HFFc6 (cell line): ENCODE measurements around the gene PYGB. TPM values are rescaled to one million over a fixed set of nuclear protein-coding genes. Genes with fewer than 3 reads are reported as not detected.
A peak's percentile ranks its signal among the peaks of the same experiment; 100 is the strongest.

Experiments
- DNase-seq: peaks from one replicate; pipeline ENCODE4 v3.0.0-alpha.2; 2018
- H3K27ac Mint-ChIP-seq: 2 replicates; pipeline ENCODE4 v1.8.0; 2020; ENCODE audit warnings: mild to moderate bottlenecking, mixed read lengths
- H3K27me3 Mint-ChIP-seq: 2 replicates; pipeline ENCODE4 v1.8.0; 2021; ENCODE audit warnings: mild to moderate bottlenecking, moderate library complexity, mixed read lengths; ENCODE audit not compliant: insufficient read depth
- H3K36me3 Mint-ChIP-seq: 2 replicates; pipeline ENCODE4 v1.8.0; 2021; ENCODE audit warnings: low read depth, mixed read lengths
- H3K4me1 Mint-ChIP-seq: 2 replicates; pipeline ENCODE4 v1.8.0; 2020; ENCODE audit warnings: low read depth, mixed read lengths
- H3K4me3 Mint-ChIP-seq: 2 replicates; pipeline ENCODE4 v1.8.0; 2020; ENCODE audit warnings: mild to moderate bottlenecking, moderate library complexity, mixed read lengths
- H3K9me3 Mint-ChIP-seq: 2 replicates; pipeline ENCODE4 v1.8.0; 2020; ENCODE audit warnings: mild to moderate bottlenecking, mixed read lengths
- CTCF ChIP-seq: fragments of 200-600 bp; sonication (generic); IDR thresholded peaks from 2 replicates; pipeline ENCODE4 v1.5.0; 2021; ENCODE audit warnings: antibody characterized with exemption, mild to moderate bottlenecking
- long read RNA-seq: library from polyadenylated mRNA; unstranded; transcript quantifications from one replicate; pipeline ENCODE4 v2.0.0, GENCODE V29; 2019
- total RNA-seq, 6 experiments: library from RNA; stranded (reverse); fragmentation: NEBNext Ultra II Directional; extraction: Animal tissue kit (Norgen Biotek cat#: 25700); gene quantifications; 2 replicates in 1 of 6; 3 replicates in 5 of 6; pipeline ENCODE4 v1.2.3, GENCODE V29; 2021

Gene PYGB
- 10 to 100 TPM; 65.4 to 75.6 (median 70.2) TPM for total RNA-seq
- long read RNA-seq, full-length matches to known transcripts = 34 of 50 reads
- long read RNA-seq, partial matches to known transcripts = 7 of 50 reads
- long read RNA-seq, other reads (novel, unspliced or antisense) = 9 of 50 reads

GRCh38 chr20:25247956-25248785 lies at the start of gene PYGB:
Gene PYGB (plus strand): TSS chr20:25248085. CDS start chr20:25248179, 94 bp downstream.
- H3K27ac Mint-ChIP-seq = peak within 1 kb of the TSS; percentile 86
- peaks cover 22% of the 10 kb centered on the region; the same call in 1 of the 2 replicates for H3K36me3 Mint-ChIP-seq
- peaks cover 52% of the 10 kb centered on the region for H3K4me1 Mint-ChIP-seq
- peaks cover 3% of the 10 kb centered on the region for H3K27me3 Mint-ChIP-seq
- peak within 1 kb of the TSS; percentile 99 for H3K4me3 Mint-ChIP-seq
- no peaks in the 10 kb centered on the region for H3K9me3 Mint-ChIP-seq
- no peak for TF ChIP-seq CTCF
- DNase-seq = peak; percentile 80

- H3K4me1 Mint-ChIP-seq = peaks cover 46% of the 10 kb centered on the region
- H3K4me3 Mint-ChIP-seq = no peak overlapping the region
- no peak overlapping the region; the same call in 1 of the 2 replicates for H3K27ac Mint-ChIP-seq
- no peaks in the 10 kb centered on the region; the same call in 1 of the 2 replicates for H3K36me3 Mint-ChIP-seq
- no peaks in the 10 kb centered on the region for H3K27me3 Mint-ChIP-seq
- H3K9me3 Mint-ChIP-seq = no peaks in the 10 kb centered on the region
- TF ChIP-seq CTCF = no peak
- DNase-seq = no peak
Measured at GRCh38 chr20:25198663-25199383, 49.1 kb upstream of the PYGB start.

GRCh38 chr20:25199473-25200260 lies 48.2 kb upstream of the PYGB start:
- TF ChIP-seq CTCF = no peak
- no peaks in the 10 kb centered on the region; the same call in 1 of the 2 replicates for H3K36me3 Mint-ChIP-seq
- peaks cover 47% of the 10 kb centered on the region for H3K4me1 Mint-ChIP-seq
- no peak overlapping the region for H3K27ac Mint-ChIP-seq
- no peak overlapping the region for H3K4me3 Mint-ChIP-seq
- no peaks in the 10 kb centered on the region for H3K9me3 Mint-ChIP-seq
- no peaks in the 10 kb centered on the region for H3K27me3 Mint-ChIP-seq
- DNase-seq = no peak

GRCh38 chr20:25203089-25203488 lies 44.8 kb upstream of the PYGB start:
- no peaks in the 10 kb centered on the region for H3K27me3 Mint-ChIP-seq
- H3K27ac Mint-ChIP-seq = no peak overlapping the region
- H3K9me3 Mint-ChIP-seq = no peaks in the 10 kb centered on the region
- no peak for TF ChIP-seq CTCF
- DNase-seq = no peak
- no peak overlapping the region for H3K4me3 Mint-ChIP-seq
- no peaks in the 10 kb centered on the region for H3K36me3 Mint-ChIP-seq
- peaks cover 34% of the 10 kb centered on the region for H3K4me1 Mint-ChIP-seq

GRCh38 chr20:25203871-25204320 lies 44.0 kb upstream of the PYGB start:
- H3K4me1 Mint-ChIP-seq = peaks cover 32% of the 10 kb centered on the region
- no peak for DNase-seq
- no peak for TF ChIP-seq CTCF
- no peaks in the 10 kb centered on the region for H3K9me3 Mint-ChIP-seq
- H3K36me3 Mint-ChIP-seq = no peaks in the 10 kb centered on the region
- no peaks in the 10 kb centered on the region for H3K27me3 Mint-ChIP-seq
- no peak overlapping the region for H3K4me3 Mint-ChIP-seq
- H3K27ac Mint-ChIP-seq = no peak overlapping the region
